ENCODE measurements around the gene SCNN1A.

SCNN1A gene

GRCh38 chr12:6330999-6331714, 44.2 kb downstream of the SCNN1A start:
- FAIRE-seq = no peak

GRCh38 chr12:6330192-6330591, 45.2 kb downstream of the SCNN1A start:
- FAIRE-seq = no peak

- FAIRE-seq = no peak
Measured at GRCh38 chr12:6329703-6330064, 45.7 kb downstream of the SCNN1A start.

- FAIRE-seq = no peak
Measured at GRCh38 chr12:6328945-6329702, 46.2 kb downstream of the SCNN1A start.

- FAIRE-seq = no peak
Measured at GRCh38 chr12:6328045-6328779, 47.2 kb downstream of the SCNN1A start.

- no peak for FAIRE-seq
Measured at GRCh38 chr12:6327229-6328041, 47.9 kb downstream of the SCNN1A start.

GRCh38 chr12:6326316-6327228, 48.8 kb downstream of the SCNN1A start:
- no peak for FAIRE-seq

GRCh38 chr12:6324936-6325750, 50.2 kb downstream of the SCNN1A start:
- no peak for FAIRE-seq

- no peak for FAIRE-seq
Measured at GRCh38 chr12:6323995-6324711, 51.2 kb downstream of the SCNN1A start.

- FAIRE-seq = no peak
Measured at GRCh38 chr12:6323340-6323994, 51.9 kb downstream of the SCNN1A start.

- FAIRE-seq = no peak
Measured at GRCh38 chr12:6322969-6323339, 52.4 kb downstream of the SCNN1A start.

- FAIRE-seq = no peak
Measured at GRCh38 chr12:6322352-6322751, 53.0 kb downstream of the SCNN1A start.

- FAIRE-seq = no peak
Measured at GRCh38 chr12:6321905-6322304, 53.5 kb downstream of the SCNN1A start.

- no peak for FAIRE-seq
Measured at GRCh38 chr12:6319446-6319845, 55.9 kb downstream of the SCNN1A start.

GRCh38 chr12:6318440-6318879, 56.9 kb downstream of the SCNN1A start:
- FAIRE-seq = no peak

GRCh38 chr12:6317693-6318439, 57.5 kb downstream of the SCNN1A start:
- FAIRE-seq = no peak

- FAIRE-seq = no peak
Measured at GRCh38 chr12:6316921-6317692, 58.3 kb downstream of the SCNN1A start.

Measured in A204.1 (cell line).